Duodenal mucosa (tissue), 2 donors: ENCODE data around the gene CLDN16.

Experiments
- H3K27ac ChIP-seq: one replicate; pipeline ENCODE4 v1.7.0; 2013; ENCODE audit warnings: low read depth, low read length
- H3K27me3 ChIP-seq, 2 donors: one replicate each; pipeline ENCODE4 v1.7.0; 2013; ENCODE audit warnings: low read length in 2 of 2, control low read depth in 1 of 2; ENCODE audit not compliant: insufficient read depth in 2 of 2, control insufficient read depth in 1 of 2
- H3K36me3 ChIP-seq, 2 donors: one replicate each; pipeline ENCODE4 v1.7.0; 2013; ENCODE audit warnings: low read length in 2 of 2, control low read depth in 1 of 2; ENCODE audit not compliant: insufficient read depth in 2 of 2, control insufficient read depth in 1 of 2
- H3K4me1 ChIP-seq, 2 donors: one replicate each; pipeline ENCODE4 v1.7.0; 2013; ENCODE audit warnings: low read length in 2 of 2, control low read depth in 1 of 2; ENCODE audit not compliant: insufficient read depth in 2 of 2, control insufficient read depth in 1 of 2
- H3K4me3 ChIP-seq, 2 donors: one replicate each; pipeline ENCODE4 v1.7.0; 2013; ENCODE audit warnings: low read length in 2 of 2, low read depth in 1 of 2
- H3K9ac ChIP-seq, 2 donors: one replicate each; pipeline ENCODE4 v1.7.0; 2013; ENCODE audit warnings: low read length in 2 of 2, low read depth in 1 of 2
- H3K9me3 ChIP-seq, 2 donors: one replicate each; pipeline ENCODE4 v1.7.0; 2013; ENCODE audit warnings: low read length in 2 of 2, control low read depth in 1 of 2; ENCODE audit not compliant: control insufficient read depth in 1 of 2

CLDN16 gene

GRCh38 chr3:190387578-190388213 lies at the start of gene CLDN16:
Gene CLDN16, plus strand, starts transcription at chr3:190388163. Its CDS starts 167 bp downstream, at chr3:190388330.
- no peaks in the 10 kb centered on the region for H3K36me3 ChIP-seq
- no peak within 1 kb of the TSS for H3K9ac ChIP-seq
- H3K4me3 ChIP-seq = no peak within 1 kb of the TSS
- no peaks in the 10 kb centered on the region for H3K4me1 ChIP-seq
- no peaks in the 10 kb centered on the region for H3K9me3 ChIP-seq
- H3K27me3 ChIP-seq = no peaks in the 10 kb centered on the region
- H3K27ac ChIP-seq = no peak within 1 kb of the TSS

GRCh38 chr3:190338717-190339116 lies 49.2 kb upstream of the CLDN16 start:
- no peak overlapping the region for H3K27ac ChIP-seq
- H3K4me3 ChIP-seq = no peak overlapping the region
- no peak overlapping the region for H3K9ac ChIP-seq
- no peaks in the 10 kb centered on the region for H3K36me3 ChIP-seq
- H3K27me3 ChIP-seq = no peaks in the 10 kb centered on the region
- H3K9me3 ChIP-seq = no peaks in the 10 kb centered on the region
- no peaks in the 10 kb centered on the region for H3K4me1 ChIP-seq

DNA sequence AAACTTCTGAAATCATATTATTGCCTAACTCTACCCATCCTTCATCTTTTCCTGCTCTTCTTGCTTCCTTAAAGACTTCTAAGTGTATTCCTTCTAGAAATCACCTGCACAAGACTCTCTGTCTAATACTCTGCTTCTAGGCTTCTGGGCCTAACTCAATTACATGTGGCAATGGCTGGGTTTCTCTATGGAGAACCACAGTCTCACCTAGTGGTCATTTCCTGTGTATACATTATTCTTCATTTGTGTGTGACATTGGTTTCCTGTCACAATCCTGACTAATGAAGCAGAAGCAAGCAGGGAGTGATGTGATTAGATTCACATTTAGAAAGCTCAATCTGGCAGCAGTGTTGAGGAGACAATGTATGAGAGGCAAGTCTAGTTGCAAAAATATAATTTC lies 48.8 kb upstream of the CLDN16 start:
- Histone ChIP-seq H3K9me3 (no peaks in the 10 kb centered on the region), H3K4me3 (no peak overlapping the region), H3K9ac (no peak overlapping the region), H3K36me3 (no peaks in the 10 kb centered on the region), H3K4me1 (no peaks in the 10 kb centered on the region), H3K27me3 (no peaks in the 10 kb centered on the region), H3K27ac (no peak overlapping the region)

DNA sequence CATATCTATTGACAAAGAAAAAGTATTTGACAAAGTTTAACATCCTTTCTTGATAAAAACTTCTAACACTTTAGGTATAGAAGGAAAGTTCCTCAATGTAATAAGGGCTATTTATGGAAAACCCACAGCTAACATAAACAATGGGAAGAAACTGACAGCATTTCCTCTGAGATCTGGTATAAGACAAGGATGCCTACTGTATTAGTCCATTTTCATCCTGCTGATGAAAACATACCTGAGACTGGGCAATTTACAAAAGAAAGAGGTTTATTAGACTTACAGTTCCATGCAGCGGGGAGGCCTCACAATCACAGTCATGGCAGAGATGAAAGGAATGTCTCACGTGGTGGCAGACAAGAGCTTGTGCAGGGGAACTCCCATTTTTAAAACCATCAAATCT lies 47.9 kb upstream of the CLDN16 start:
- H3K27me3 ChIP-seq = no peaks in the 10 kb centered on the region
- no peaks in the 10 kb centered on the region for H3K36me3 ChIP-seq
- H3K4me3 ChIP-seq = no peak overlapping the region
- H3K27ac ChIP-seq = no peak overlapping the region
- peaks cover 4% of the 10 kb centered on the region in 2 donors for H3K4me1 ChIP-seq
- H3K9me3 ChIP-seq = no peaks in the 10 kb centered on the region
- no peak overlapping the region for H3K9ac ChIP-seq

DNA sequence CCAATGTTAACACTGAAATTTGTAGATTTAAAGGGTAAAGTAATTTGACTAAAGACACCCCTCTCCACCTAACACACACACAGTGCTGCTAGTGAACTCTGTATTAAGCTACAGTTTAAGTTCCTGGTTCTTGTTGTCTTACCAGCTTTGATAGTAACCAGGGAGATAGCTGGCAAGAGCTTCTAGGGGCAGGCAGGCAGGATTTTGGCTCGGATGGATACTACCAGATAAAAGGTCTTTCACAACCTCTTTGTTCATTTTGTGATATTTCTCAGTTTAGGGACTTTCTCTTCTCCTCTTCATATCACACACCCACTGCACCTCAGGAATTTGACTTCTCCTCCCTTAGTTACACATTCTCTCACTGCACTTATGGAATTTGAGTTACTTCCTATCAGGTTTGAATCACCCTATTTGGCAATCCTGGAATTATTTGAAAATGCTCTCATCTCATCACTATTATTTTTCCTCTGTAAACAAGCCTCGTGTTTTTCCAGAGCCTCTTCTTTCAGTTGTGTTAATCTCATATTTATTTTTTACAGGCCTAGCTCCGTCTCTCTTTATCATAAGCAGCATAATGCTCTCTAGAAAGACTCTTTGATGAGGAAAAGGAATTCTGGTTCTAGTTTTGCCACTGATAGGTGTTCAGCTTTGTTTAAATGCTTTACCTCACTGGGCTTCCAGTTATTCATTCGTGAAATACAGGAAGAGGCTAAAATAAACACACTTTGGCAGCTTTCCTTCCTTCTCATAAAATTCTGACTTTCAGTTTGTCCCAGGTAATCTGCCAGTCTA lies 42.7 kb upstream of the CLDN16 start:
- Histone ChIP-seq H3K9me3 (no peaks in the 10 kb centered on the region), H3K4me3 (no peak overlapping the region), H3K27me3 (no peaks in the 10 kb centered on the region), H3K36me3 (no peaks in the 10 kb centered on the region), H3K27ac (no peak overlapping the region), H3K4me1 (peaks cover 10% of the 10 kb centered on the region in 2 donors), H3K9ac (no peak overlapping the region)

GRCh38 chr3:190345878-190346277 lies 42.1 kb upstream of the CLDN16 start:
- H3K4me3 ChIP-seq = no peak overlapping the region
- H3K4me1 ChIP-seq = peaks cover 10% of the 10 kb centered on the region in 2 donors
- H3K27ac ChIP-seq = no peak overlapping the region
- H3K27me3 ChIP-seq = no peaks in the 10 kb centered on the region
- no peaks in the 10 kb centered on the region for H3K36me3 ChIP-seq
- no peak overlapping the region for H3K9ac ChIP-seq
- no peaks in the 10 kb centered on the region for H3K9me3 ChIP-seq

- Histone ChIP-seq H3K9ac (no peak overlapping the region), H3K4me3 (no peak overlapping the region), H3K9me3 (no peaks in the 10 kb centered on the region), H3K27me3 (no peaks in the 10 kb centered on the region), H3K36me3 (no peaks in the 10 kb centered on the region), H3K27ac (no peak overlapping the region), H3K4me1 (peaks cover 10% of the 10 kb centered on the region in 2 donors)
Observed at GRCh38 chr3:190346541-190346940, 41.4 kb upstream of the CLDN16 start.

GRCh38 chr3:190352861-190353457 lies 35.0 kb upstream of the CLDN16 start:
- H3K27me3 ChIP-seq = no peaks in the 10 kb centered on the region
- H3K36me3 ChIP-seq = no peaks in the 10 kb centered on the region
- H3K27ac ChIP-seq = no peak overlapping the region
- peaks cover 0 to 2% of the 10 kb centered on the region in 2 donors for H3K9me3 ChIP-seq
- H3K4me3 ChIP-seq = no peak overlapping the region
- no peaks in the 10 kb centered on the region for H3K4me1 ChIP-seq
- no peak overlapping the region for H3K9ac ChIP-seq

DNA sequence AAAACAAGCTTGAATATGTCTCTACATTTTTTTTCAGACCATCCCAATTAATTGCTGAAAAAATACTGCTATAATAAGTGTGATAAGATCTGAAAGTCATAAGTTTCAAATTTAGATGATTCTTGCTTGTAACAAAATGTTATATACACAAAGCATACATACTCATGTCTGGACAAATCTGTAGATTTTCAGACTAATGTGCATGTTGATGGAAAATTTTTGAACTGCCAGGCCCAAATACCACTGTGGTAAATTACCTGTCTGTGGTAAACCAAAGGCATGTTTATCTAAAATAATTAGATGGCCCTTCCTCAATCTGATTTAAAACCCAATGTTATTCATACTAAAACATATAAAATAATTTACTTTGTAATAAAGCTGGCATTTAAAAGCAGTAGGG lies 31.7 kb upstream of the CLDN16 start:
- H3K36me3 ChIP-seq = no peaks in the 10 kb centered on the region
- no peak overlapping the region for H3K27ac ChIP-seq
- H3K4me3 ChIP-seq = no peak overlapping the region
- no peak overlapping the region for H3K9ac ChIP-seq
- H3K9me3 ChIP-seq = peaks cover 0 to 2% of the 10 kb centered on the region in 2 donors
- H3K4me1 ChIP-seq = no peaks in the 10 kb centered on the region
- no peaks in the 10 kb centered on the region for H3K27me3 ChIP-seq

- Histone ChIP-seq H3K4me3 (no peak overlapping the region), H3K4me1 (no peaks in the 10 kb centered on the region), H3K9ac (no peak overlapping the region), H3K27ac (no peak overlapping the region), H3K36me3 (no peaks in the 10 kb centered on the region), H3K9me3 (peaks cover 0 to 2% of the 10 kb centered on the region in 2 donors), H3K27me3 (no peaks in the 10 kb centered on the region)
Observed at GRCh38 chr3:190357468-190357867, 30.5 kb upstream of the CLDN16 start.
